Skin epidermis (tissue), 12 donors: ENCODE measurements around the gene CDV3.

Experiments
- H3K27ac ChIP-seq, 21 experiments: fragments of 200-600 bp; sonication (generic) in 11 of 21; one replicate each; pipeline ENCODE4 v1.5.0; 2020; ENCODE audit warnings: mild to moderate bottlenecking in 3 of 21, inconsistent platforms in 2 of 21, moderate library complexity in 2 of 21
- H3K4me3 ChIP-seq, 7 experiments: fragments of 200-600 bp; sonication (generic) in 2 of 7; one replicate each; pipeline ENCODE4 v1.5.0; 2020; ENCODE audit warnings: inconsistent platforms in 2 of 7, mild to moderate bottlenecking in 2 of 7, moderate library complexity in 1 of 7

Gene CDV3

GRCh38 chr3:133563186-133563591, 10.3 kb upstream of the CDV3 start:
- Histone ChIP-seq H3K4me3 (no peak overlapping the region), H3K27ac (no peak overlapping the region)

GRCh38 chr3:133563816-133564215, 9.7 kb upstream of the CDV3 start:
- no peak overlapping the region for H3K4me3 ChIP-seq
- H3K27ac ChIP-seq: no peak overlapping the region

GRCh38 chr3:133568294-133569014, 5.0 kb upstream of the CDV3 start:
- peak overlapping the region in 1 of 21 experiments; percentile 9 for H3K27ac ChIP-seq
- H3K4me3 ChIP-seq: no peak overlapping the region

- H3K4me3 ChIP-seq: no peak overlapping the region
- H3K27ac ChIP-seq: peak overlapping the region in 12 of 21 experiments; percentile 1 to 63 (median 32)
Observed at GRCh38 chr3:133570139-133570936, 3.1 kb upstream of the CDV3 start.

- Histone ChIP-seq H3K4me3 (no peak overlapping the region), H3K27ac (peak overlapping the region in 8 of 21 experiments; percentile 2 to 93 (median 46))
Observed at GRCh38 chr3:133570937-133571320, 2.6 kb upstream of the CDV3 start.

GRCh38 chr3:133572158-133573053, 1.1 kb upstream of the CDV3 start:
- peak overlapping the region in 5 of 7 experiments; percentile 0 to 43 (median 34) for H3K4me3 ChIP-seq
- peak overlapping the region in 20 of 21 experiments; percentile 39 to 97 (median 89) for H3K27ac ChIP-seq

- Histone ChIP-seq H3K27ac (peak overlapping the region; percentile 85 to 98 (median 93)), H3K4me3 (peak overlapping the region; percentile 43 to 91 (median 69))
Observed at GRCh38 chr3:133573054-133573628, 345 bp upstream of the CDV3 start.

- H3K4me3 ChIP-seq: peak overlapping the region; percentile 68 to 91 (median 73)
- peak overlapping the region; percentile 80 to 98 (median 94) for H3K27ac ChIP-seq
Observed at GRCh38 chr3:133574260-133574881, 885 bp downstream of the CDV3 start.

GRCh38 chr3:133575086-133575485, 1.6 kb downstream of the CDV3 start:
- Histone ChIP-seq H3K4me3 (peak overlapping the region; percentile 68 to 91 (median 73)), H3K27ac (peak overlapping the region; percentile 80 to 98 (median 94))

- Histone ChIP-seq H3K4me3 (peak overlapping the region in 4 of 7 experiments; percentile 1 to 68 (median 36)), H3K27ac (peak overlapping the region in 4 of 21 experiments; percentile 3 to 33 (median 18))
Observed at GRCh38 chr3:133576169-133576568, 2.7 kb downstream of the CDV3 start.

- no peak overlapping the region for H3K4me3 ChIP-seq
- no peak overlapping the region for H3K27ac ChIP-seq
Observed at GRCh38 chr3:133578548-133579191, 5.2 kb downstream of the CDV3 start.

GRCh38 chr3:133583396-133583795, 9.9 kb downstream of the CDV3 start:
- no peak overlapping the region for H3K27ac ChIP-seq
- no peak overlapping the region for H3K4me3 ChIP-seq

- Histone ChIP-seq H3K27ac (no peak overlapping the region), H3K4me3 (no peak overlapping the region)
Observed at GRCh38 chr3:133588035-133588434, 14.5 kb downstream of the CDV3 start.

GRCh38 chr3:133588784-133589465, 15.4 kb downstream of the CDV3 start:
- no peak overlapping the region for H3K27ac ChIP-seq

GRCh38 chr3:133589503-133589902, 16.0 kb downstream of the CDV3 start:
- Histone ChIP-seq H3K4me3 (no peak overlapping the region), H3K27ac (no peak overlapping the region)

More at GRCh38 chr3:133588784-133589465, 15.4 kb downstream of the CDV3 start:
- no peak overlapping the region for H3K4me3 ChIP-seq

- H3K27ac ChIP-seq: peak overlapping the region in 1 of 21 experiments; percentile 13
- H3K4me3 ChIP-seq: no peak overlapping the region
Observed at GRCh38 chr3:133591271-133591742, 17.8 kb downstream of the CDV3 start.

GRCh38 chr3:133592843-133593242, 19.4 kb downstream of the CDV3 start:
- Histone ChIP-seq H3K4me3 (no peak overlapping the region), H3K27ac (no peak overlapping the region)

GRCh38 chr3:133593243-133593642, 19.8 kb downstream of the CDV3 start:
- Histone ChIP-seq H3K4me3 (no peak overlapping the region), H3K27ac (no peak overlapping the region)
